HG03103 (cell line): Measurements from ENCODE around the gene KIF4A.

Experiments
- ATAC-seq: cut with Tn5 transposase; IDR thresholded peaks from one replicate; pipeline ENCODE4 v1.9.1; 2021; ENCODE audit warnings: low read depth; ENCODE audit not compliant: unreplicated experiment

The KIF4A gene

DNA sequence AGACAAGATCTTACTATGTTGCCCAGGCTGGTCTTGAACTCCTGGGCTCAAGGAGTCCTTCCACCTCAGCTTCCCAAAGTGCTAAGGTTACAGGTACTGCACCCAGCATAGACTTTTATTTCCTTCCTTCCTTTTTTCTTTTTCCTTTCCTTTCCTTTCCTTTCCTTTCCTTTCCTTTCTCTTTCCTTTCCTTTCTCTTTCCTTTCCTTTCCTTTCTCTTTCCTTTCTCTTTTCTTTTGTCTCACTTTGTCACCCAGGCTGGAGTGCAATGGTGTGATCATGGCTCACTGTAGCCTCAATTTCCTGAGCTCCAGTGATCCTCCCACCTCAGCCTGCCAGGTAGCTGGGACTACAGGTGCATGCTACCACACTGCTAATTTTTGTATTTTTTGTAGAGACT is 174.1 kb downstream of the KIF4A start:
- ATAC-seq = no peak

- no peak for ATAC-seq
Measured at GRCh38 chrX:70466968-70467367, 177.1 kb downstream of the KIF4A start.

GRCh38 chrX:70468709-70469108 is 178.8 kb downstream of the KIF4A start:
- no peak for ATAC-seq
